Caco-2 (cell line): ENCODE measurements around the gene DHRS1. TPM values are rescaled to one million over a fixed set of nuclear protein-coding genes. Genes with fewer than 3 reads are reported as not detected.

Source experiments
- BruUV-seq: library from RNA; stranded (reverse); fragments of 400-500 nt; replicated peaks from 2 replicates; lab custom pipeline; 2021; lab: Mats Ljungman, UMichigan
- CTCF ChIA-PET: fragments of 300-600 bp; sonication (Branson Sonifier 250); formaldehyde crosslinking; loops from one replicate; lab custom pipeline; 2022; ENCODE audit warnings: antibody characterized with exemption; lab: Charles Lee
- POLR2A ChIA-PET: fragments of 300-600 bp; sonication (Branson Sonifier 250); formaldehyde crosslinking; loops from one replicate; lab custom pipeline; 2022; ENCODE audit warnings: antibody characterized with exemption; lab: Charles Lee
- DNase-seq, 2 experiments: peaks; one replicate each; pipeline versions ENCODE4 v3.0.0 to v3.0.0-alpha.2; 2020 to 2022
- H3K27me3 ChIP-seq: replicated peaks from 2 replicates; pipeline ENCODE4 v1.6.0; 2011; ENCODE audit warnings: low read length; ENCODE audit not compliant: control insufficient read depth, insufficient read depth
- H3K36me3 ChIP-seq: 2 replicates; pipeline ENCODE4 v1.5.1; 2011; ENCODE audit warnings: low read length; ENCODE audit not compliant: control insufficient read depth, insufficient read depth
- H3K4me1 ChIP-seq: fragments of 250-450 bp; sonication (Bioruptor Pico); 2 replicates; pipeline ENCODE4 v1.5.1; 2020; ENCODE audit warnings: mild to moderate bottlenecking
- H3K4me3 ChIP-seq: 2 replicates; pipeline ENCODE4 v1.5.1; 2011; ENCODE audit warnings: low read depth, mild to moderate bottlenecking, control low read depth, low read length
- H3K9me3 ChIP-seq: fragments of 250-450 bp; sonication (Bioruptor Pico); 2 replicates; pipeline ENCODE4 v1.5.1; 2020; ENCODE audit warnings: mild to moderate bottlenecking, moderate library complexity
- H3K27ac Mint-ChIP-seq: one replicate; pipeline ENCODE4 v1.8.0; 2022; ENCODE audit warnings: mixed read lengths; ENCODE audit not compliant: unreplicated experiment
- H3K27me3 Mint-ChIP-seq: one replicate; pipeline ENCODE4 v1.8.0; 2022; ENCODE audit warnings: mixed read lengths; ENCODE audit not compliant: insufficient read depth, unreplicated experiment
- H3K36me3 Mint-ChIP-seq: one replicate; pipeline ENCODE4 v1.8.0; 2022; ENCODE audit warnings: mild to moderate bottlenecking, mixed read lengths; ENCODE audit not compliant: insufficient read depth, unreplicated experiment
- H3K4me1 Mint-ChIP-seq: one replicate; pipeline ENCODE4 v1.8.0; 2022; ENCODE audit warnings: low read depth, mixed read lengths; ENCODE audit not compliant: unreplicated experiment
- H3K4me3 Mint-ChIP-seq: one replicate; pipeline ENCODE4 v1.8.0; 2022; ENCODE audit warnings: mild to moderate bottlenecking, moderate library complexity, mixed read lengths; ENCODE audit not compliant: unreplicated experiment
- H3K9me3 Mint-ChIP-seq: one replicate; pipeline ENCODE4 v1.8.0; 2022; ENCODE audit warnings: mixed read lengths; ENCODE audit not compliant: unreplicated experiment
- intact Hi-C: fragments of 100-400 bp; cut with micrococcal nuclease; formaldehyde crosslinking; loops from one replicate; pipeline ENCODE4 v1.10.0; 2022; ENCODE audit not compliant: unreplicated experiment
- total RNA-seq: library from RNA; stranded (reverse); gene quantifications from 2 replicates; pipeline ENCODE4 v1.2.3, GENCODE V29; 2022
- TF ChIP-seq, protein P1 (sequence below), 2 experiments: fragments of 200-600 bp in 1 of 2; IDR thresholded peaks; 1 replicate in 1 of 2; 2 replicates in 1 of 2; pipeline versions ENCODE4 v1.5.1 to v1.8.0; 2011 to 2022; ENCODE audit warnings: antibody characterized with exemption in 1 of 2, control low read depth in 1 of 2, inconsistent platforms in 1 of 2, low read depth in 1 of 2, low read length in 1 of 2, mild to moderate bottlenecking in 1 of 2, moderate library complexity in 1 of 2; ENCODE audit not compliant: insufficient read depth in 1 of 2, severe bottlenecking in 1 of 2, unreplicated experiment in 1 of 2

The DHRS1 gene
- total RNA-seq, 1 experiment from 2014 or later, result 18.1 TPM

DNA sequence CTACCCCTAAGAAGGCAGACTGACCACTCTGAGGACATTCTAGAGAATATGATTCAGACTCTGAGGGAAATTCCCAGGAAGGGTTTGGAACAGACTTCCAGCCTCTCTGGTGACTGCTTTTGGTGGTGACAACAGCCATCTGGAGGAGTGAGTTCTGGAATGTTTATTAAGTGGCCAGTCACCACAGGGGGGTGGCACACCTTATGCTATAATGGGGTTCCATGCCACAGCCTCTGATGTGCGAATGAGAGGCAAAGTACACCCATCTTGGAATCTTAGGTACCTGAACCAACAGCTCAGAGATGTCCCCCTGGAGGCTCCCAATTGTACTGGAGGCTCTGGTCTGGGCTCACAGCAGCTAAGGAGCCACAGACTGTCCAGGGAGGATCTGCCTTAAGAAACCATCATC, 47.7 kb downstream of the DHRS1 start:
- no peaks in the 10 kb centered on the region for H3K9me3 Mint-ChIP-seq
- no TSS peak for BruUV-seq
- H3K27me3 Mint-ChIP-seq, result no peaks in the 10 kb centered on the region
- H3K27ac Mint-ChIP-seq, result no peak overlapping the region
- H3K36me3 Mint-ChIP-seq, result no peaks in the 10 kb centered on the region
- ChIA-PET POLR2A (no interaction called here), CTCF (interaction anchor here (0.7 to 2.9 kb wide), 8 partner anchors 9 to 180 kb away, joined by 3 to 16 read pairs (median 5); partner anchors contain the start of genes CIDEB, DHRS1, NOP9 and RABGGTA)
- Histone ChIP-seq H3K4me1 (peaks cover 13% of the 10 kb centered on the region), H3K36me3 (no peaks in the 10 kb centered on the region; the same call in 1 of the 2 replicates), H3K4me3 (no peak overlapping the region), H3K27me3 (no peaks in the 10 kb centered on the region), H3K9me3 (no peaks in the 10 kb centered on the region)
- intact Hi-C loops, result no loop called here
- DNase-seq, result no peak
- H3K4me1 Mint-ChIP-seq, result no peaks in the 10 kb centered on the region
- no peak overlapping the region for H3K4me3 Mint-ChIP-seq
- TF ChIP-seq, protein P1, sequence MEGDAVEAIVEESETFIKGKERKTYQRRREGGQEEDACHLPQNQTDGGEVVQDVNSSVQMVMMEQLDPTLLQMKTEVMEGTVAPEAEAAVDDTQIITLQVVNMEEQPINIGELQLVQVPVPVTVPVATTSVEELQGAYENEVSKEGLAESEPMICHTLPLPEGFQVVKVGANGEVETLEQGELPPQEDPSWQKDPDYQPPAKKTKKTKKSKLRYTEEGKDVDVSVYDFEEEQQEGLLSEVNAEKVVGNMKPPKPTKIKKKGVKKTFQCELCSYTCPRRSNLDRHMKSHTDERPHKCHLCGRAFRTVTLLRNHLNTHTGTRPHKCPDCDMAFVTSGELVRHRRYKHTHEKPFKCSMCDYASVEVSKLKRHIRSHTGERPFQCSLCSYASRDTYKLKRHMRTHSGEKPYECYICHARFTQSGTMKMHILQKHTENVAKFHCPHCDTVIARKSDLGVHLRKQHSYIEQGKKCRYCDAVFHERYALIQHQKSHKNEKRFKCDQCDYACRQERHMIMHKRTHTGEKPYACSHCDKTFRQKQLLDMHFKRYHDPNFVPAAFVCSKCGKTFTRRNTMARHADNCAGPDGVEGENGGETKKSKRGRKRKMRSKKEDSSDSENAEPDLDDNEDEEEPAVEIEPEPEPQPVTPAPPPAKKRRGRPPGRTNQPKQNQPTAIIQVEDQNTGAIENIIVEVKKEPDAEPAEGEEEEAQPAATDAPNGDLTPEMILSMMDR (IDR thresholded peaks at IDR 0.05; ENCODE audit: insufficient read depth in 1 of 2, low read depth in 1 of 2, low read length in 1 of 2, severe bottlenecking in 1 of 2, unreplicated experiment in 1 of 2), result no peak

DNA sequence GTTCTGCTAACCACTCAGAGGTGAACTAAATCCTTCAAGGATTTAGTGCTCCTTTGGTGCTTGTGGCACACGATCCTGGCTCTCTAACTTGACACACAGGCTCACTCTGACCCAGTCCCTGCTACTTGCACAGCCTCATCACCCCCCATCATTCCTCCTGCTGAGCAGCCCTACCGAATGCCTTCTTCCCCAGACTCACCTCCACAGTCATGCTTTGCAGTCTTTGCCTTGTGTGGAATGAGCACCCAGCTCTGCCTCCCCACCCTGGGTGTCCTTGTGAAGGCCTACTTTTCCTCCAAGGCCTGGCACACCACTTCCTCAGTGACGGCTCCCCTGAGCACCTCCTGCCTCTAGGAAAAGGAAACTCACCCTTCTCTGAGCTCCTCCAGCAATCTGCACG, 49.2 kb downstream of the DHRS1 start:
- H3K27ac Mint-ChIP-seq, result no peak overlapping the region
- intact Hi-C loops, result no loop called here
- H3K27me3 ChIP-seq, result no peaks in the 10 kb centered on the region
- DNase-seq, result no peak
- BruUV-seq, result no TSS peak
- POLR2A ChIA-PET, result interaction anchor here (1.2 kb wide), 1 partner anchor 21 kb away, joined by 3 read pairs; the partner anchor contains the start of gene RABGGTA
- no peaks in the 10 kb centered on the region for H3K4me1 Mint-ChIP-seq
- CTCF ChIA-PET, result interaction anchor here (2.5 to 2.9 kb wide), 2 partner anchors 8 to 47 kb away, joined by 16 read pairs; partner anchors contain the start of gene TINF2
- TF ChIP-seq, protein P1 (IDR thresholded peaks at IDR 0.05; ENCODE audit: insufficient read depth in 1 of 2, low read depth in 1 of 2, low read length in 1 of 2, severe bottlenecking in 1 of 2, unreplicated experiment in 1 of 2), result no peak
- no peak overlapping the region for H3K4me3 Mint-ChIP-seq
- H3K4me1 ChIP-seq, result peaks cover 13% of the 10 kb centered on the region
- no peaks in the 10 kb centered on the region for H3K27me3 Mint-ChIP-seq
- no peak overlapping the region for H3K4me3 ChIP-seq
- no peaks in the 10 kb centered on the region for H3K36me3 Mint-ChIP-seq
- H3K9me3 ChIP-seq, result no peaks in the 10 kb centered on the region
- H3K9me3 Mint-ChIP-seq, result no peaks in the 10 kb centered on the region
- no peaks in the 10 kb centered on the region; the same call in 1 of the 2 replicates for H3K36me3 ChIP-seq

DNA sequence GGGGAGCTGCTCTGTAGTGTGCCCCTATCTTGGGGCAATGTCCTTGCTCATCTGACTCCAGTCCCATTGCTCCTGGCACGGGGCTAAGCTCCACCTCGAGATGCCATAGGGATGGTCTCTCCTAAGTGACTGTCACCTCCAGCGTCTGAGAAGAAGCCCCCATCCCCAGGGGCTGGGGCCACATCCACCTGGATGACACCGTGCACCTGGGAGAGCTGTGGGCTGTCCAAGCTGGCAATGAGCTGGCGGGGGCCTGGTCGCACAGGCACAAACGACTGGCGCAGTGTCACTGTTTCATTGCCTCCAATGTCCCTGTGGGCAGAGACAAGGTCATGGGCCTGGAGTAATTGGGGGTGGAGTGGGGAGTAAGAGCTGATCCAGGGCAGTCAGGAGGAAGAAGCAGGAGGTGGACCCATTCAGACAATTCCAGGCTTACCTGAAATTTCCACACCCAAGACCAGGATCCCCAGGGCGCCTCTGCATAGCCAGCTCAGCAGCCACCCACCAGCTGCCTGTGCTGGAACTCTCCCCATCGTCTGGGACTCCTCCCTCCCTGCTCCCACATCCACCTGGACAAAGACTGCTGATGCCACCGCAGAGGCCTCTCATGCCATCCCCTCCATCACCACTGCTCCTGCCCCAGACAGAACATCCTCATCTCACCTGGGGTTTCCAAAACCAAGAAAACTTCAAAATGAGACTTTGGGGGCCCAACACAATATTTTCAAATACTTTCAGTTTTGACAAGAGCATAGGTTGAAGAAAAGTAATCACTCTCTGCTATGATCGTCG, 50.2 kb downstream of the DHRS1 start:
- CTCF ChIA-PET, result interaction anchor here (1.2 to 1.3 kb wide), 2 partner anchors 48 to 58 kb away, joined by 3 to 4 read pairs; partner anchors contain the start of gene CIDEB

More for the DNA sequence above, 50.2 kb downstream of the DHRS1 start:
- H3K36me3 Mint-ChIP-seq, result no peaks in the 10 kb centered on the region
- no peaks in the 10 kb centered on the region for H3K9me3 Mint-ChIP-seq
- H3K27me3 Mint-ChIP-seq, result no peaks in the 10 kb centered on the region
- intact Hi-C loops, result no loop called here
- H3K4me3 ChIP-seq, result no peak overlapping the region
- no peaks in the 10 kb centered on the region for H3K9me3 ChIP-seq
- no peaks in the 10 kb centered on the region for H3K4me1 Mint-ChIP-seq
- POLR2A ChIA-PET, result no interaction called here
- TF ChIP-seq, protein P1 (IDR thresholded peaks at IDR 0.05; ENCODE audit: insufficient read depth in 1 of 2, low read depth in 1 of 2, low read length in 1 of 2, severe bottlenecking in 1 of 2, unreplicated experiment in 1 of 2), result no peak
- no TSS peak for BruUV-seq
- no peak for DNase-seq
- peaks cover 13% of the 10 kb centered on the region for H3K4me1 ChIP-seq
- no peak overlapping the region for H3K27ac Mint-ChIP-seq
- H3K36me3 ChIP-seq, result no peaks in the 10 kb centered on the region; the same call in 1 of the 2 replicates
- H3K27me3 ChIP-seq, result no peaks in the 10 kb centered on the region
- H3K4me3 Mint-ChIP-seq, result no peak overlapping the region
